ENCODE data around the gene PGAM1. TPM values are rescaled to one million over a fixed set of nuclear protein-coding genes. Genes with fewer than 3 reads are reported as not detected.
"Not testable (repeated sequence)": the region's sequence is repeated elsewhere in the genome, so short reads cannot be mapped to it uniquely, and the experiment has no call there.

The PGAM1 gene
- polyA plus RNA-seq, 12 donors = 81.0 to 148 (median 93.8) TPM; not detected in 1

- no peak for DNase-seq
Measured at GRCh38 chr10:97454330-97455036, 28.5 kb downstream of the PGAM1 start.

GRCh38 chr10:97456034-97456685 lies 30.2 kb downstream of the PGAM1 start:
- DNase-seq = no peak

- no peak for DNase-seq
Measured at GRCh38 chr10:97456686-97457065, 30.7 kb downstream of the PGAM1 start.

- no peak for DNase-seq
Measured at GRCh38 chr10:97459111-97459510, 33.1 kb downstream of the PGAM1 start.

- no peak for DNase-seq
Measured at GRCh38 chr10:97459933-97460332, 33.9 kb downstream of the PGAM1 start.

- DNase-seq = no peak
Measured at GRCh38 chr10:97462309-97462708, 36.3 kb downstream of the PGAM1 start.

GRCh38 chr10:97463363-97464132 lies 37.6 kb downstream of the PGAM1 start:
- peak; percentile 38 for DNase-seq

GRCh38 chr10:97464226-97464625 lies 38.2 kb downstream of the PGAM1 start:
- no peak for DNase-seq

- no peak for DNase-seq
Measured at GRCh38 chr10:97465982-97466381, 40.0 kb downstream of the PGAM1 start.

GRCh38 chr10:97466755-97467154 lies 40.8 kb downstream of the PGAM1 start:
- no peak for DNase-seq

- DNase-seq = no peak
Measured at GRCh38 chr10:97468162-97468561, 42.2 kb downstream of the PGAM1 start.

GRCh38 chr10:97468781-97469180 lies 42.8 kb downstream of the PGAM1 start:
- DNase-seq = not testable (repeated sequence)

GRCh38 chr10:97474918-97475317 lies 48.9 kb downstream of the PGAM1 start:
- DNase-seq = no peak

GRCh38 chr10:97475936-97476594 lies 50.1 kb downstream of the PGAM1 start:
- no peak for DNase-seq

- not testable (repeated sequence) for DNase-seq
Measured at GRCh38 chr10:97479410-97479809, 53.4 kb downstream of the PGAM1 start.

GRCh38 chr10:97479939-97480338 lies 53.9 kb downstream of the PGAM1 start:
- no peak for DNase-seq

GRCh38 chr10:97481071-97481470 lies 55.1 kb downstream of the PGAM1 start:
- DNase-seq = no peak

GRCh38 chr10:97482381-97482780 lies 56.4 kb downstream of the PGAM1 start:
- DNase-seq = no peak

Data from muscle of arm (tissue), 12 donors.